Stimulated activated CD4-positive, alpha-beta T cell treated with anti-CD3 and anti-CD28 coated beads, Interleukin-1b, Interleukin-23, amount 100 ng/mL, for 1 hour (primary cell): ENCODE data around the gene CXCR6.
A peak's percentile ranks its signal among the peaks of the same experiment; 100 is the strongest.

Experiments
- DNase-seq, 2 donors: peaks; one replicate each; pipeline ENCODE4 v3.0.0-alpha.2; 2020; ENCODE audit warnings: low read depth in 2 of 2

Gene CXCR6

DNA sequence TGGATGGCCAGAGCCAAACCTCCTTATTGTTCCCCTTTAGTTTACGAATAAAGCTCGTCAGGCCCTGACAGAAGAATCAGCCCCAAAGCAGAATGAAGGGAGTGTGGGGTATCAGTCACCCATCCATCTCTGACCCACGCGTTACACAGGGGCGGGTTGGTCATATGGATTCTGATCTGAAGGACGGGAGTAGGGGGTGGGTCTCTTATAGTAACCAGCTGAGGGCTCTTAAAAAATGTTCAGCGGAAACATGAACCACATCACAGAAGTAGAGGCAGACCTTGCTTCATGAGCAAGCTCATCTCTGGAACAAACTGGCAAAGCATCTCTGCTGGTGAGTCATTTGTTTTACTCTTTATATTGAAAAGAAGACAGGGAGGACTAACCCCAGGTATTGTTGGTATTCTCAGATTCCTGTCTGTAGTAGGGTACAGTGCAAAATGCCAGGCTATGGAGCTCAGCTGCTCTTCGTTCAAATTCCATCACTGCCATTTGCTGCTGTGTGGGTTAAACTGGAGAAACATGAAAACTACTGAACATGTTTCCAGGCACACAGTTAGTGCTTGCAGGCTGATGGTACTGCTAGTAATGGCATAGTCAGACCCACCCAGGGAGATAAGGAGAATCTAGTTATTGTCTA, at the start of gene CXCR6:
Gene CXCR6, plus strand, starts transcription at position 258 of the 640 bp plus-strand sequence. CDS start 3,018 bp downstream, outside the sequence.
- no peak for DNase-seq

DNA sequence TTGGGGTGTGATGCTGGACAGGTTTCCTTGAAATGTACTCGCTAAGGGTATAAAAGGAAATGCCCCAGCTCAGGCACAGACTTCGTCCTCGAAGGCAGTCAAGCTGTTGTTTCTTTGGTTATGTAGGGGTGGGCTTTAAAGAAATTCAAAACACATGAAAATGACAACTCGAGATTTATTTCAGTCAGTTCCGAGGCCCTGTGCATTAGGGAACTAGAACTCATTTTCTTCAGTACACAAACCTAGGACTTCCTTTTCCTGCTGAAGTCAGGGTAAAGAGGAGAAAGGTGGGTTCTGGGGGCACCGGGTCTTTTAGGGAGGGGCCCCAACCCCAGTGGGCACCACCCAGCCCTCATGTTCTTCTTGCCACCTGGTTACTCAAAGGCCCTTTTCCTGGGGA, 49.2 kb upstream of the CXCR6 start:
- DNase-seq, result no peak

DNA sequence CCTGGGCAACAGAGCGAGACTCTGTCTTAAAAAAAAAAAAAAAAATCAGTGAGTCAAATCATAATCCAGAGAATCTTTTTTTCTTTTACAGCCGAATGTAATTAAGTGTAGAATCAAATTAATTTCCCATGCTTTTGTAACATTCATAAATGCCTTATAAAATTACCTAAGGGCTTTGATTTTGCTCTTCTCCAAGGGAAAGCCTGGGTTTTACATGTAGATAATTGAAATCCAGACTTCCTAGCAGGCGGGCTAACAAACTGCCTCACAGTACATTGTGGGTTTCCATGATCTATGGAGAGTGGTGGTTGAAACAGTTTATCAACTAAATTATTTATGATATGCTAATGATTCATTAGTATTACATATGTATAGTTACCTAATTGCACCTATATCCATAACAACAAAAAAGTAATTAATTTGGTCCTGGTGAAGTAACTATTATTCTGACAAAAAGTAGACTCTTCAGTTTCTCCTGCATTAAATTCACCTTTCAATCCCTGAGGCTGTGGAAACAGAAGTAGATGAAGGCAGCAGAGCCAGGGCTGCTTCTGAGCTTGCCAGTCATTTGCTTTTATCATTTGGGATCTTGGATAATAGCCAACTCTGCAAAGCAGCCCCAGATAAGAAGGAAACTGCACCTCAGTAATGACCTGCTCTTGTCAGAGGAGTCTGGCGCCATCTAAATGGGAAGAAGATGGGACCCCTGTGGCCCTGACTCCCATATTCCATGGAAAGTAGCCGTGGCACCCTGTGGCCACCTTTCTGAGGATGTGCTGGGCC, 47.4 kb upstream of the CXCR6 start:
- no peak for DNase-seq

DNA sequence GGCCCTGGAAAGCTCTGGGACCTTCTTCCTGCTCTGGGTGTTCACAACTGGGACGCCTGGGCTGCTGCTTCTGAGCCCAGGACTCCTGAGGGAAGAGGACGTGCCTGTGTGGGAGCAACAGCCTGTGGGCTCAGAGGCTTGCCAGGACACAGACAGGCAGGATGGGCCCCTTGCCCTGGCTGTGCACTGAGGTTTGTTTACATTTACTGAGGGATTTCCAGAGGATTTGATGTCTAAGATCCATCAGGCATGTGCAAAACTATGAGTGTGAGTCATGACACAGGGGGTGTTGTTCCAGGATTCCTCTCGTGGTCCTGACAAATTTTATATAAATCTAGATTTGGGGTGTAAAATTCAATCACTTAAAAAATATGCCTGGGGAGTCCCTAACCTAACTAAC, 46.3 kb upstream of the CXCR6 start:
- no peak for DNase-seq

DNA sequence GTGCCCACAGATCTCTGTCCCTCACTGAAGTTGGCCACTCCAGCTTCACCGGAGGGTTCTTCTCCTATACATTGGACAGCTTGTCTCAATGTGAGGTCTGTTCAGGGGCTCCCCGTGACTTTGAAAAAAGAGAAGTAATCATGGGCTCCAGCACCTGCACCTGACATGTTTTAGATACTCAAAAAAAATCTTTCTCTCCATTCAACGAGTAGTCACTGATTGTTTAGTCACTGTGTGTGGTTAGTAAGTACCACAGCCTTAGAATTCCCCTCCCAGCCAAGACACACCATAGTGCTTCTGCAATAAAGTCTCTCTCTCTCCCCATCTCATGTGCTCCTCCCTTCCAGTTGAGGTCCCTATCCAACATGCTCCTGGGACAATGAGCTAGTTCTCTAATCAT, 38.3 kb upstream of the CXCR6 start:
- no peak for DNase-seq

DNA sequence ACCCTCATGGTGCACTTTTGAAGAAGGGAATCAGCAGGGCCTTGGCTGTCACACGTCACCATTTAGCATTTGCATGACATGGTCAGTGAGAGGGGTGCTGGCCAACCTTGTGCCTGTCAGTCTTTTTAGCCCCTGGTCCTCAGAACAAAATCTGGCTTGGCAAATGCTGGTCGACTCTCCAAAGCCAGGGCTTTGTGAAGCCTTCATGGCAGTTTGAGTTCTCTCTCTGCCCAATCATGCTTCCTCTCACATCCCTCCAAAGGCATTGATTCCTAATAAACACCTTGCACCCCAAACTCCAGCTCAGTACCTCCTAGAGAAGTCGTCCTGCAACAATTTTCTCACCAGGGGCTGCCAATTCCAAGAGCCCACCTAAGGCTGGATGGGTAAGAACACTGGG, 37.5 kb upstream of the CXCR6 start:
- no peak for DNase-seq

DNA sequence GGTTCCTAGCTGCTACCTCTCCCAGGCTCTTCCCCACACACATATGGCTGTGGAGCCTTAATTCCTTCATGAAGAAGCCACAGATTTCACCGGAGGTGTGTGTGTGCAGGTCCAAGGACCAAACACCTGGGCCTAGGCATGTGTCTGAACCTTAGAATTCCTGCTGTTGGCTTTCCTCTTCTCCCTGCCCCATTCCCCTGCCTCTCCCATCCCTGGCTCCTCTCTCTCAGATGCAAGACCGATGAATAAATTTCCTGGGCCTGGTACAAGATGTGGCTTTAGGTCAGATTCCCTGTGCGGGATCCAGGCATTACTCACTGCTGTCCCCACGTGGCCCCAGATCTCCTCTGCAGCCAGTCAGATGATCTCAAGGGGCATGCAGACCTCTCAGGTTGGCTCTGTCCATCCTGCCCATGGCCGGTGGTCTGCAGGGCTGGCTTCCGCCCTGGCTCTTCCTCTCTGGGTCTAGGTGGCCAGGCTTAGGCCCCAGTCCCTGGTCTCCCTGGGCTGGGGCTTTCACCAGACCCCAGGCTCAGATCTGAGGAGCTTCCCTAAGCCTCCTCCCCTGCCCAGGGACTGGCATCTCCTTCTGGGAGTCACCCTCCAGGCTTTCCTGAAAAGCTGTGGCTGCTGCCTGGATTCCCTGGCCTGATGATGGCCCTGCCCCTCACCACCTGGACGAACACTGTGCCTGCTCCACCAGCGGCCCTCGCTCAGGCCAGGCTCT, 36.4 kb upstream of the CXCR6 start:
- no peak for DNase-seq

DNA sequence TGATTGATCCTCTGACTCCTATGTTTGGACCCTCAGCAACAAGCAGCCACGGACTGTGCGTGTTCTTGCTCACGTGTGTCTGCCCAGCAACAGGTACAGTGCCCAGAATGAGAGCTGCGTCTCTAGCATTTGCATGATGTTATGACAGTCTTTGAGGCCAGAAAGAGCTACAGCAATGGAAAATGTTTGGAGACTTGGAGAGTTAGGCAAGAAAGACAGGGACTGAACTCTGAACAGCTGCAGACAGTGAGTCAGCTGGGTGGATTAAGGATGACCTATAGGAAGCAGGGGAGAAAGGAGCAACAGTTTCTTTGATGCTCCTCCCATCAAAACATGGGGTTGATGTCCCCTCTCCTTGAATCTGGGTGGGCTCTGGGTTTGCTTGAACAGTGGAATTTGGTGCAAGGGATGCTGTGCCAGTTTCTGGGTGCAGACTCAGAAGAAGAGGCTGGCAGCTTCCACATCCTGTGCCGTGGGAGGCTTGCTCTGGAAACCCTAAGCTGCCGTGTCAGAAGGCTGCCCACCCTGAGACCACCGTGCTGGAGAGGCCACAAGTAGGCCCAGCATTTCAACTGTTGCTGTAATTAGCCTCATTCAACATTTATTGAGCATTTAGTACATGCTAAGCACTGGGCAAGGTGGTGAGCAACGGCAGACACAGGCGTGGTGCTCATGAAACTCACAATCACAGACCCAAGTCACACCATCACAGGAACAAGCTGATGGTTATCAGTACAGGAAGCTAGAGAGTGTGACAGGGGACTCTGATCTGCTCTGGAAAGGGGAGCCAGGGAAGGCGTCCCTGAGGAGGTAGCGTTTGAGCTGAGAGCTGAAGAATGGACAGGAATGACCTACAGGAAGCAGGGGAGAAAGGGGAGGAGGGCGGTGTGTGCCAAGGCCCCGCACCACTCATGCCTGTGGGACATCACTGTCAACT, 35.2 kb upstream of the CXCR6 start:
- no peak for DNase-seq

DNA sequence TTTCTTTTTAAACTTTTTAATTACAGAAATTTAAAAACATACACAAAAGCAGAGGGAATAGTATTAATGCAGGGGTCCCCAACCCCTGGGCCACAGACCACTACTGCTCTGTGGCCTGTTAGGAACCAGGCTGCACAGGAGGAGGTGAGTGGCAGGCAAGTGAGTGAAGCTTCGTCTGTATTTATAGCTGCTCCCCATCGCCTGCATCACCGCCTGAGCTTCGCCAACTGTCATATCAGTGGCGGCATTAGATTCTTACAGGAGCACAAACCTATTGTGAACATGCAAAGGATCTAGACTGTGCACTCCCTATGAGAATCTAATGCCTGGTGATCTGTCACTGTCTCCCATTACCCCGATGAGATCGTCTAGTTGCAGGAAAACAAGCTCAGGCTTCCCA, 34.5 kb upstream of the CXCR6 start:
- DNase-seq, result no peak

DNA sequence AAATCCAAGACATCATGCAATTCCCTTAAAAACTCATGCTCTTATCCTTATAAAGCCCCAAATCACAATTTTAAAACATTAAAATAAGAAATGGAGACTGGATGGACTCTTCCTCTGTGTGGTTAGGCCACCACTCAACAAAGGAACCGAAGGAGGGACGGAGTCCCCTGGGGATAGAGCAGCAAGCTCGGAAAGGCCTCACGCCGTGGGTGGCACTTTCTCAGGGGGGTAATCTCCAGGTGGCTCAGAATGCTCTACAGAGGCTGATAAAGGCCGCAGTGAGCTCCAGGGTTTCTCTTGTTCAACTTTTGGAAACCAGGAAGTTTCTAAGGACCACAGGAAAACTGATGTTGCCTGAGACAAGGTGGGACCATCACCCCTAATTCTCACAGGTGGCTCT, 33.7 kb upstream of the CXCR6 start:
- DNase-seq, result no peak

DNA sequence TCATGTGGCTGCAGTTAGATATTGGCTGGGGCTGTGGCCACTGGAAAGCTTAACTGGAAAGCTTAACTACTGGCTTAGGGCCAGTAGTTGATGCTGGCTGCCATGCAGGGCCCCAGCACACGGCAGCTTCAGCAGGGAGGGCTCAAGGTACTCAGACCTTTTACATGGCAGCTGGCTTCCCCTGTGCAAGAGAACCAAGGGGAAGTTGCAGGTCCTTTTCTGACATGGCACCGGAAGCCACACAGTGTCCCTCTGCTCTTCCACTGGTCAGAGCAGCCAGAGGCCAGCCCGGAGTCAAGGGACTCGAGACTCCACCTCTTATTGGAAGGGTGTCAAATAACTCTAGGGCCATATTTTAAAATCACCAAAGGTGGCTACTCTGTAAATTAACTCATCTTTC, 32.4 kb upstream of the CXCR6 start:
- DNase-seq, result no peak

DNA sequence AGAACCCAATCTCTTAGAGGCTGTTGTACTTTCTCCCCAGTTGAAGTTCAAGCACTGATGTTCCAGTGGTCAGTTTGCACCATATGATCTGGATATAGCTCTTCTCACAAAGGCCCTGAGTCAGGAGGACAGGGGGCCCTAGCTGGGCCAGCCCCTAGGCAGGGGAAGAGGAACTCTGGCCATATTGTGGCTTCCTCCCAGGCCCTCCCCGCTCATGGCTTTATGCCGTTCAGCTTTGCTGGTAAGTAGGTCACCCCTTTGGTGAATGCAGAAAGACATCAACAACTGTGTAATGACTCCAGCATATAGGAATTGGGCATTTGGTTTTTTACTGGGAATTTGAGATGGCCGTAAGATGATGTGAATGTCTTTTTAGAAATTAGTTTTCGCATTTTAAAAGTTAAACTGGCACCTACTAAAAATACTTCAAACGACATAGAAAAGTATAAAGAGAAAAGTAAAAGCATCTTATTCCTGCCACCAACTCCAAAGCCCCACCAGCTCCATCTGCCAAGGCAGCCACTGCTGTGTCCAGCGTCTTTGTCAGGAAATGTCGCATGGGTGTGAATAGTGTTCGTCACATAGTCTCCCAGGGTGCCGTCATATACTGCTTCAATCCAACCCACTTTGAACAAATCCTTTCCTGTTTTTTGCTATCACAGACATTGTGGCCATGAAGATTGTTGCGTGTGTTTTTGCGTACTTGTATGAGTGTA, 31.6 kb upstream of the CXCR6 start:
- no peak for DNase-seq

DNA sequence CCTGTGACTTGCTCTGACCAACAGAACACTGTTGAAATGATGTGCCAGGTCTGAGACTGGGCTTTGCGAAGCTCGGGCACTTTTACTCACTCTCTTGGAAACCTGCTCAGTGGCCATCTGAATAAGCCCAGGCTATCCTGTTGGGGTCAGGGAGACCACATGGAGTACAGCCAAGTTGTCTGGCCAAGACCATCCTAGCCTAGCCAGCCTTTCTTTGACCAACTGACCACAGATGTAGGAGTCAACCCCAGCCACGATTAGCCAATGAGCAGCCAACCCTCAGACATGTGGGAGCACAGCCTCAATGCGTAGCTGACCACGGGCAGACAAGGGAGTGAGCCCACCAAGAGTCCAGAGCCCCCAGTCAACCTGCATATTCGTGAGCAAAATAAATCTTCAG, 30.8 kb upstream of the CXCR6 start:
- DNase-seq, result no peak

DNA sequence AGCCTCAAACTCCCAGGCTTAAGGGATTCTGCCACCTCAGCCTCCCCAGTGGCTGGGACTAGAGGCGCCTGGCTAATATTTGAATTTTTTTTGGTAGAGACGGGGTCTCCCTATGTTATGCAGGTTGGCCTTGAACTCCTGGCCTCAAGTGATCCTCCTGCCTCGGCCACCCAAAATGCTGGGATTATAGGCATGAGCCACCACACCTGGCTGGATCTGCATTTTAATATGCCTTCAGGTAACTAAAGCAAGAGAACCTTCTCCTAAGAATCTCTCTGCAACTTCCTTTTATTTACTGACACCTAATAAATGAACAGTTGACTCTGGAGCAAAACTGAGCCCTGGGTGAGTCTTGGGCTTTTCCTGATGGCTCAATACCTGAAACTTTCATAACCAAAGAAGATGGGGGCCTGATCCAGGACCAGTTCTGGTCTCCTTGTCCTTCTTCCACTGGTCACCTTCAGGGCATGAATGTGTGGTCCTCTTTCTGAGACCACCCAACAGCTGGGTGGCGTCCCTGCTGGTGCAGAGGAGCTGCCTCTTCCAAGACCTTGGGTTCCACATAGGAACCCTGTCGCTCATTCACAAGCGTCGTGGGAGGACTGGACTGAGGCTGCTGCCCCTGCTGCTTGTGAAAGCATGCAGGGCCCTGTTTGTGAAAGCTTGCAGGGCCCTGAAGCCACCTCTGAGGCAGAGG, 28.8 kb upstream of the CXCR6 start:
- DNase-seq, result no peak

DNA sequence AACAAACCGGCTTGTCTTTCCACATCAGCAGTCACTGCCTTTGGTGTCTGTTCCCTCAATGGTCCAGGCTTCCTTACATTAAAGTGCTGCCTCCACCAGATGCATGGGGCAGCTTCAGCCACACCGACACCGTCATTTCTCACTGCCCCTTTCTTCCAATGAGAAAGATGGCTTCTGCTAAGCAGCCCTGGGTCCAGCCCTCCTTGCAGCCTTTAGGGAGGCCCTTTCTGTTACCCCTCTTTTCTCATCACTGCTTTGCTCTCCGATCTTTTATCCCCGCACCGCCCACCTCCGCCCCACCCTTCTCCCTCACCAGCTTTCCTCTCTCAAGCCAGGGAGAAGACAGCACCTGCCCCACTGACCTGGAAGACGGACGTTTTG, 28.2 kb upstream of the CXCR6 start:
- no peak for DNase-seq

DNA sequence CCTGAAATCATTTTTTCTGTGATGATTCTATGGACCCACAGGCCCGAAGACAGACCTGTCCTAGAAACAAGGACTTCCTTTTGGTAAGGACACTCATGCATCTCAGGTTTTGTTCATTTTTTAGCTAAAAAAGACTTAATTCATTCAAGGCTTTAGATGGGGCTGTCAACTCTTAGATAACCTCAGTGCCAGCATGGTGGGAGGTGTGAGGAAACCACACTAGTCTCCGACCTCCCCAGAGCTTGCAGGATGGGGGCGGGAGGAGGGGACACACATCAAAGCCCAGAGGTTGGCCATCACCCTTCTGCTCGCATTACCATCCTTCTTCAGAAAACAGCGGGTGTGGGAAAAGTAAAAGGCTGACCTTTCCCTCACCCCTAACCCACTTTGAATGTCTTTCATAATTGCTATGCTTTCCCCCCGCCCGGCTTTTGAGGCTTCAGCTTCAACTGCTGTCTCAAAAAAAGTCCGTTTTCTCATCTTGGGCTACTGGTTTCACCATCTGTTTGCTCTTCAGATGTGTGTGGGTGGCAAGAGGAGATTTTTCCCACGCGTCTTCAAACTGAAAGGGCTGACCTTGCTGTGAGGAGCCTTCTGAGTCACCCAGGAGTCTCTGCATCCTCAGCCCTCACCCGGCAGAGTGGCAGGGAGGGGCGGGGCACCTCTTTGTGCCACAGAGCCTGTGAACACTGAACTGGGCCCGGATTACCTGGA, 27.6 kb upstream of the CXCR6 start:
- peak; percentile 37 to 46 for DNase-seq

DNA sequence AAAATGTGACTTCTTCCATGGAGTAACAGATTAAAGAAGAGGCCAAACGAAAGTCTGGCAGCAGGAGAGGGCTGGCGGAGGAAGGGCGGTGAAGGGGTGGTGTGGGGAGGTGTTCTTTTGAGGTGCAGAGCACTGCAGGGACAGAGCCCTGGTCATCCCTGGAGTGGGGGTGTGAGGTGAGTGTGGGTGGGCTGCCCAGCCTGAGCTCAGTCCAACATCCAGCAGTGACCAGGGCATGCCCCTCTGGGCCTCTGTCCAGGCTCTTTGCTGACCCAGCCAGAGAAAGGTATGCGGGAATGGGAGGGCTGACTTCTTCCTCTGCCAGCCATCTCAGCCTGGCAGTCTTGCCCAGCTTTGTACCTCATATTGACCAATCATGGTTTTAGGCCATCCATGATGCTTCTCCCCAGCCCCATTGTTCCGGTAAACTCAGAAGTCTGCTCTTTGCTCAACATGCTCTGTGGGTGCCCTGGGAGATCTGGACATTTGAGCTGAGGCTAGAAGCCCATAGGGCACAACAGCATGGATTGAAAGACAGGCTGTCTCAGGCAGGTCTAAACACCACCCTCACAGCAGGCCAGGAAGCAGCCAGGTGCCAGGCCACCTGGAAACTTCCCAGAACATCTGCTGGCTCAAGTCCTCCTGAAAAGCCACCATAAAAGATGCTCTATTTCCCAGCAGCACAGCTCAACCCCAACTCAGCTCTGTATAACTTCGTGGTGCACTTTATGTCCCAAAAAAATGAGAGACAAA, 25.9 kb upstream of the CXCR6 start:
- no peak for DNase-seq

DNA sequence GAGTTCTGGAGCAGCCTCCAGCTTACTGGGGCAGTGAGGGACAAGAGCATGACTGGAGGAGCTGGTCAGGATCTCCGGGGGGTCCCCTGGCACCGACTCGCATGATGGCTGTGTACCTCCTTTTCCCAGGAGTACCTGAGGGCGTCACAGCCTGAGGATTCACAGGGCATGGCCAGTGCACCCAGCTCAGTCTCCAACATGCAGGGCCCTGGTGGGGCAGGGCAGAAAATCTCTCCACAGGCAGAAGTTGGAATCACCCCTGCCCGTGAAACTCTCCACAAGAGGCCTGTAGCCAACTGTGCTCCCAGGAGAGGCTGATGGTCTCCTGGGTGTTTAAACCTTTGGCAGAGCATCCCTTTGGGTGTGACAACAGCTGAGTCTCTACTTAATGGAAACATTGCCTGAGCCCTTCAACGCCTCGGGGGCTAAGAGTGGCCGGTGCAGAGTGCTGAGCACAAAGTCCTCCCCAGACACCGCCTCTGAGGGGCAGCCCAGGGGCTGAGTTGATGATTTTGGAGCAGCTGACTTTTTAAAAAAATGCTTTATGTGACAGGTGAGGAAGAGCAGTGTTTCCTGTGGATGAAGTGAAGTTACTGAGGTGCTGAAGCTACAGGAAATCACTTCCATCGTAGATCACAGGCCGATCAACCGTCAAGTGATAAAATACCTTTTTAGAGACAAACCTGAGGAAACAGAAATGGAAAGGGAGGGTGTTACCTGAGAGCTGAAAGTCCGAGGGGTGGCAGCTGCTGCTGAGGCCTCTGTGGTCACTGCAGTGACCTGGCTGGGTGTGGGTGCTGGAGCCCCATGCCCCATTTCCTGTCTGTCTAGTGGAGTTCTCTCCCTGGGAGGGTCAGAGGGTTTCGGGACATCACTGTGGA, 21.9 kb upstream of the CXCR6 start:
- DNase-seq, result no peak
